Neuronal stem cell (in vitro differentiated cells): Measurements from ENCODE around the gene LCP2.

Source experiments
- DNase-seq: peaks from one replicate; pipeline ENCODE4 v3.0.0-alpha.2; 2013; ENCODE audit warnings: low spot score
- H2AFZ ChIP-seq: one replicate; pipeline ENCODE4 v1.6.1; 2013; ENCODE audit warnings: mild to moderate bottlenecking, low read length, inconsistent platforms
- H2AK5ac ChIP-seq: 2 replicates; pipeline ENCODE4 v1.6.1; 2013; ENCODE audit warnings: low read depth, mild to moderate bottlenecking, inconsistent platforms, low read length, moderate library complexity, mixed read lengths
- H2BK120ac ChIP-seq: 2 replicates; pipeline ENCODE4 v1.6.1; 2013; ENCODE audit warnings: low read depth, mild to moderate bottlenecking, inconsistent platforms, low read length, moderate library complexity, mixed read lengths
- H2BK12ac ChIP-seq: one replicate; pipeline ENCODE4 v1.6.1; 2013; ENCODE audit warnings: low read length, inconsistent platforms
- H2BK15ac ChIP-seq: 2 replicates; pipeline ENCODE4 v1.6.1; 2013; ENCODE audit warnings: mild to moderate bottlenecking, low read length, inconsistent platforms, mixed read lengths
- H2BK5ac ChIP-seq: one replicate; pipeline ENCODE4 v1.6.1; 2013; ENCODE audit warnings: inconsistent platforms, mild to moderate bottlenecking, low read length, moderate library complexity
- H3K14ac ChIP-seq: one replicate; pipeline ENCODE4 v1.6.1; 2013; ENCODE audit warnings: low read length, inconsistent platforms
- H3K18ac ChIP-seq: 2 replicates; pipeline ENCODE4 v1.6.1; 2013; ENCODE audit warnings: low read length, inconsistent platforms
- H3K23ac ChIP-seq: 2 replicates; pipeline ENCODE4 v1.6.1; 2013; ENCODE audit warnings: low read depth, mild to moderate bottlenecking, mixed read lengths, low read length, inconsistent platforms; ENCODE audit not compliant: poor library complexity
- H3K27ac ChIP-seq: replicated peaks from 3 replicates; pipeline ENCODE4 v1.5.1; 2013; ENCODE audit warnings: low read length, inconsistent platforms
- H3K27me3 ChIP-seq, 3 experiments: 2 replicates each; pipeline ENCODE4 v1.6.1; 2013; ENCODE audit warnings: low read length in 3 of 3, mild to moderate bottlenecking in 2 of 3, inconsistent platforms in 1 of 3, low read depth in 1 of 3, mixed read lengths in 1 of 3, moderate library complexity in 1 of 3; ENCODE audit not compliant: control insufficient read depth in 3 of 3, insufficient read depth in 3 of 3
- H3K36me3 ChIP-seq, 2 donors: replicated peaks in 1 of 2; 2 replicates each; pipeline ENCODE4 v1.6.1; 2013; ENCODE audit warnings: low read length in 2 of 2; ENCODE audit not compliant: control insufficient read depth in 2 of 2, insufficient read depth in 2 of 2
- H3K4ac ChIP-seq: 2 replicates; pipeline ENCODE4 v1.6.1; 2013; ENCODE audit warnings: inconsistent platforms, mild to moderate bottlenecking, low read length, moderate library complexity
- H3K4me1 ChIP-seq, 2 donors: 1 replicate in 1 of 2; 2 replicates in 1 of 2; pipeline ENCODE4 v1.6.1; 2013; ENCODE audit warnings: low read length in 2 of 2, low read depth in 1 of 2; ENCODE audit not compliant: control insufficient read depth in 2 of 2, insufficient read depth in 1 of 2
- H3K4me2 ChIP-seq: one replicate; pipeline ENCODE4 v1.6.1; 2013; ENCODE audit warnings: mild to moderate bottlenecking, low read length, inconsistent platforms; ENCODE audit not compliant: insufficient read depth, poor library complexity, severe bottlenecking
- H3K4me3 ChIP-seq, 2 donors: 2 replicates each; pipeline ENCODE4 v1.5.1; 2013; ENCODE audit warnings: low read length in 2 of 2, mild to moderate bottlenecking in 2 of 2, inconsistent platforms in 1 of 2, moderate library complexity in 1 of 2
- H3K79me1 ChIP-seq: one replicate; pipeline ENCODE4 v1.6.1; 2013; ENCODE audit warnings: low read depth, mild to moderate bottlenecking, inconsistent platforms, low read length, moderate library complexity
- H3K9ac ChIP-seq: one replicate; pipeline ENCODE4 v1.6.1; 2013; ENCODE audit warnings: mild to moderate bottlenecking, low read depth, low read length, inconsistent platforms; ENCODE audit not compliant: poor library complexity
- H3K9me3 ChIP-seq, 2 donors: replicated peaks in 1 of 2; 2 replicates each; pipeline versions ENCODE3 to v1.6.1; 2013; ENCODE audit warnings: low read length in 2 of 2, mild to moderate bottlenecking in 2 of 2, inconsistent platforms in 1 of 2, low read depth in 1 of 2, mixed read lengths in 1 of 2, moderate library complexity in 1 of 2; ENCODE audit not compliant: control insufficient read depth in 2 of 2, insufficient read depth in 1 of 2
- H4K8ac ChIP-seq: one replicate; pipeline ENCODE4 v1.6.1; 2013; ENCODE audit warnings: low read depth, mild to moderate bottlenecking, inconsistent platforms, low read length, moderate library complexity
- H4K91ac ChIP-seq: one replicate; pipeline ENCODE4 v1.6.1; 2013; ENCODE audit warnings: low read length, low read depth, mild to moderate bottlenecking, inconsistent platforms; ENCODE audit not compliant: poor library complexity
- WGBS, 2 donors: extraction: QIAGEN DNeasy Blood & Tissue Kit; methylation state at CpG; one replicate each; pipeline ENCODE4 v1.1.7; 2013; ENCODE audit warnings: missing lambda C conversion rate in 2 of 2, mixed read lengths in 1 of 2; ENCODE audit not compliant: insufficient read length in 2 of 2, insufficient replicate concordance in 1 of 2; ENCODE audit errors: extremely low coverage in 2 of 2; 5-methylcytosine and 5-hydroxymethylcytosine counted together

Gene LCP2

DNA sequence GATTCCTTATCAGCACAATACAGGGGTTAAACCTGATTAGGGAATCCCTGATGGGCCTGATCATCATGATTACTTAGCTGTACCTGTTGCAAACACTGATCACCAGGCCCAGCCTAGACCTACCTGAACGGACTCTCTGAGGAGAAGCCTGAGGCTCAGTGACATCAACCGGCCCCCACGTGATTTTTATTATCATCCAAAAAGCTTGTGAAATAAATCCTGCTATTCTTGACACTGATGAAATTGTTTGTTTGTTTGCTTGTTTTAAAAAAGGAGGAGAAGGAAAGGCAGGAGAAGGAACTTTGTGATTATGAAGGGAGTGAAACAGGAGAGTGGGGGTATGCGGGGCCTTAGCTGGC is 18.1 kb downstream of the LCP2 start:
- Histone ChIP-seq H4K91ac (no peak overlapping the region), H3K4me1 (peaks cover 0 to 19% of the 10 kb centered on the region in 2 donors), H3K36me3 (no peaks in the 10 kb centered on the region), H3K18ac (peak overlapping the region; percentile 15), H3K9me3 (peaks cover 0 to 6% of the 10 kb centered on the region in 2 donors), H2BK12ac (no peak overlapping the region), H2BK15ac (no peak overlapping the region), H3K23ac (no peak overlapping the region), H2AK5ac (no peak overlapping the region), H2BK120ac (no peak overlapping the region), H3K4me3 (no peak overlapping the region), H3K9ac (no peak overlapping the region), H3K27me3 (no peaks in the 10 kb centered on the region), H2BK5ac (no peak overlapping the region), H4K8ac (no peak overlapping the region), H3K14ac (no peak overlapping the region), H3K4ac (no peak overlapping the region), H2AFZ (no peak overlapping the region), H3K4me2 (no peak overlapping the region), H3K27ac (no peak overlapping the region), H3K79me1 (no peaks in the 10 kb centered on the region)
- no CpG with 5 or more reads among the region's 4 CpGs for WGBS, 2 donors
- no peak for DNase-seq

DNA sequence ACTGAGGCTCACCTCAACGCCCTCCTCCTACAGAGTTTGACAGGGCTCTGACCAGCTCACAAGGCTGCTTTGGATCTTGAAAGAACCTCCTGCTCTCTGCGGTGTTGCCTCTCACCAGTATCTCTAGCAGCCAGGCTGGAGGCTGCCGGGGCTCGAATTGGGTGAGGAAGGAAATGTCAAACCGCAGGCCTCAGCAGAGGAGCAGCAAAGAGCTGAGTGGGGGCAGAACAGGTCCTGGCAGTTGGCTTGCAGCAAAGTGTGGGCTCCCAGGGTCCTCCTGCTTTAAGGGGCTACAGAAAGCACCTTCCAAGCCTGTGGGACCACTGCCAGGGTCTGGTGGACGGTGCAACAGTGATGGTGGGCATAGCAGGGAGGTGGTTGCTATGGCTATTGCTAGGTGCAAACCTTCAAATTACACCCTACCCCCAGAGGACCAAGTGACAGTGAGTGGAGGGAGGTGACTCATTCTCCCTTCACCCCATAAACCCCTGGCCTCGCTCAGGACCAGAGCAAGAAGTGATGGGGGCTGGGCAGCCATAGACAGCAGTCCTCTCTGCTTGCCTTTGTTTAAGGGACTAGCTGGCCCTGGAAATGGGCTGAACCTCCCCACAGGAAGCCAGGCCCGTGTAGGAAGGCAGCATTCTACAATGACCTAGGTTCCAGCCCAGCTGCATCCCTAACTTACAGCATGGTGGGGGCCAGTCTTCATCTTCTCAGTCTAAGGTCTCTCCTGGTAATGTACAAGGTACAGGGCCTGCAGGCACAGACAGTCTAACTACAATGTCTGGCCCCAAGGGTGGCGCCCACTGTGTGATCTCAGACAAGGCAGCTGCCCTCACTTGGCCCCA is 18.7 kb downstream of the LCP2 start:
- H3K4me1 ChIP-seq, result peaks cover 0 to 22% of the 10 kb centered on the region in 2 donors
- H3K27me3 ChIP-seq, result no peaks in the 10 kb centered on the region
- H2BK12ac ChIP-seq, result no peak overlapping the region
- H4K91ac ChIP-seq, result no peak overlapping the region
- peak overlapping the region; percentile 6 for H2AK5ac ChIP-seq
- H3K18ac ChIP-seq, result peak overlapping the region; percentile 15
- no peak overlapping the region for H3K23ac ChIP-seq
- no CpG with 5 or more reads among the region's 9 CpGs for WGBS, 2 donors
- no peak overlapping the region for H3K27ac ChIP-seq
- H3K14ac ChIP-seq, result no peak overlapping the region
- no peak overlapping the region for H2BK120ac ChIP-seq
- H3K36me3 ChIP-seq, result no peaks in the 10 kb centered on the region
- no peak overlapping the region for H2BK15ac ChIP-seq
- H3K9ac ChIP-seq, result no peak overlapping the region
- H2BK5ac ChIP-seq, result no peak overlapping the region
- H3K4ac ChIP-seq, result no peak overlapping the region
- H3K4me3 ChIP-seq, result no peak overlapping the region
- peaks cover 0 to 6% of the 10 kb centered on the region in 2 donors for H3K9me3 ChIP-seq
- DNase-seq, result no peak
- no peak overlapping the region for H3K4me2 ChIP-seq
- H4K8ac ChIP-seq, result no peak overlapping the region
- no peaks in the 10 kb centered on the region for H3K79me1 ChIP-seq
- no peak overlapping the region for H2AFZ ChIP-seq

DNA sequence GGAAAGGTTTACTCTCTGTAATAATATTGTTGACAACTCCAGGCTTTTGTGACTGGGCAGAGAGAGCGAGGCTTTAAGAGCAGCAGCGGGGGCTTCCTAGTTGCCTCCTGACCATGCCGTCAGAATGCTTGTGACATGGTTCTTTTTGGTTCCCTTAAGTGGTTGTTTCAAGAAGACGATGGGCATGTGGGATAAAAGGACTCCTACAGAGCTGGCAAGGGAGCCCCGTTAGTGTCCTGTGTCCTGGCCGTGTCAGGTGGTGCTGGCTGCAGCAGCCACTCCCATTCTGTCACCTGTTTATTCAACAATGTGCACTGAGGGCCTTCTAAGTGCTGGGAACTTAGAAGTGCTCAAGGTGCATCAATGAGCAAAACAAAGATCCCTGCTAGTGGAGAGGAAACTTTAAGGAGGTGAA is 19.7 kb downstream of the LCP2 start:
- Histone ChIP-seq H2AK5ac (no peak overlapping the region), H3K79me1 (no peaks in the 10 kb centered on the region), H2BK12ac (no peak overlapping the region), H2AFZ (no peak overlapping the region), H3K23ac (no peak overlapping the region), H2BK120ac (no peak overlapping the region), H2BK15ac (no peak overlapping the region), H3K18ac (peak overlapping the region; percentile 1), H4K91ac (no peak overlapping the region), H3K27me3 (no peaks in the 10 kb centered on the region), H3K9me3 (no peaks in the 10 kb centered on the region), H2BK5ac (no peak overlapping the region), H3K14ac (no peak overlapping the region), H3K27ac (no peak overlapping the region), H3K4me2 (no peak overlapping the region), H3K9ac (no peak overlapping the region), H3K4me3 (no peak overlapping the region), H3K4ac (no peak overlapping the region), H4K8ac (no peak overlapping the region), H3K4me1 (peaks cover 0 to 22% of the 10 kb centered on the region in 2 donors), H3K36me3 (no peaks in the 10 kb centered on the region)
- WGBS, 2 donors, result no CpG with 5 or more reads among the region's 6 CpGs
- DNase-seq, result no peak

DNA sequence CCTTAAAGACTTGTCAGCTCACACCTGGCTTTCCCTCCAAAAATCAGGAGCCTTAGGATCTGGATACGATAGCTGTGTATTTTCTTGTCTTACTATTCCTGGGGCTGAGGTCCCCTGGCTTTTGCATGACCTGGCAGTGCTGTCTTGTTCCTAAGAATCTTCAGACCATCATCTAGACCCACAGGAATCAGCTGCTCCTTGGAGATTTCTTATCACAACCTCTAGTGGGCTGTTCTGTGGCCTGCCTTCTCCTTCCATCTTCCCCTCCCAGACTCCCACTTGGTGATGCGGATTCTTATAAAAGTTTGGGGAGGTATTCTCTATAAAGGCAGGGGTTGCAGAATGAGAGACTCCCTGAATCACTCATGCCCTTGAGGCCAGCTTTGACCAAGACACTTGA is 21.4 kb downstream of the LCP2 start:
- Histone ChIP-seq H3K9ac (no peak overlapping the region), H2AFZ (no peak overlapping the region), H3K27me3 (no peaks in the 10 kb centered on the region), H2AK5ac (no peak overlapping the region), H3K18ac (no peak overlapping the region), H3K79me1 (no peaks in the 10 kb centered on the region), H2BK15ac (no peak overlapping the region), H2BK5ac (no peak overlapping the region), H3K36me3 (no peaks in the 10 kb centered on the region), H3K4me2 (no peak overlapping the region), H3K4ac (no peak overlapping the region), H3K4me3 (no peak overlapping the region), H3K27ac (no peak overlapping the region), H2BK120ac (no peak overlapping the region), H3K9me3 (no peaks in the 10 kb centered on the region), H3K4me1 (peaks cover 0 to 22% of the 10 kb centered on the region in 2 donors), H2BK12ac (no peak overlapping the region), H4K91ac (no peak overlapping the region), H4K8ac (no peak overlapping the region), H3K14ac (no peak overlapping the region), H3K23ac (no peak overlapping the region)
- no peak for DNase-seq
- no CpG with 5 or more reads among the region's 2 CpGs for WGBS, 2 donors
